Cardiac fibroblast (primary cell): Measurements from ENCODE around the gene LIN37.

ENCODE experiments used
- DNase-seq, 2 donors: peaks; one replicate each; pipeline versions ENCODE4 v3.0.0 to v3.0.0-alpha.2; 2010; ENCODE audit warnings: low read depth in 2 of 2
- H3K4me3 ChIP-seq, 2 donors: replicated peaks in 1 of 2; 1 replicate in 1 of 2; 2 replicates in 1 of 2; pipeline ENCODE4 v1.5.1; 2011; ENCODE audit warnings: low read depth in 2 of 2, low read length in 2 of 2, mild to moderate bottlenecking in 2 of 2, moderate library complexity in 1 of 2
- CTCF ChIP-seq: IDR thresholded peaks from one replicate; pipeline ENCODE4 v1.5.1; 2011; ENCODE audit warnings: low read depth, mild to moderate bottlenecking, low read length, inconsistent platforms

Gene LIN37

GRCh38 chr19:35788205-35788960 is 40.0 kb downstream of the LIN37 start:
- H3K4me3 ChIP-seq: no peak overlapping the region
- DNase-seq: no peak
- no peak for TF ChIP-seq CTCF

DNA sequence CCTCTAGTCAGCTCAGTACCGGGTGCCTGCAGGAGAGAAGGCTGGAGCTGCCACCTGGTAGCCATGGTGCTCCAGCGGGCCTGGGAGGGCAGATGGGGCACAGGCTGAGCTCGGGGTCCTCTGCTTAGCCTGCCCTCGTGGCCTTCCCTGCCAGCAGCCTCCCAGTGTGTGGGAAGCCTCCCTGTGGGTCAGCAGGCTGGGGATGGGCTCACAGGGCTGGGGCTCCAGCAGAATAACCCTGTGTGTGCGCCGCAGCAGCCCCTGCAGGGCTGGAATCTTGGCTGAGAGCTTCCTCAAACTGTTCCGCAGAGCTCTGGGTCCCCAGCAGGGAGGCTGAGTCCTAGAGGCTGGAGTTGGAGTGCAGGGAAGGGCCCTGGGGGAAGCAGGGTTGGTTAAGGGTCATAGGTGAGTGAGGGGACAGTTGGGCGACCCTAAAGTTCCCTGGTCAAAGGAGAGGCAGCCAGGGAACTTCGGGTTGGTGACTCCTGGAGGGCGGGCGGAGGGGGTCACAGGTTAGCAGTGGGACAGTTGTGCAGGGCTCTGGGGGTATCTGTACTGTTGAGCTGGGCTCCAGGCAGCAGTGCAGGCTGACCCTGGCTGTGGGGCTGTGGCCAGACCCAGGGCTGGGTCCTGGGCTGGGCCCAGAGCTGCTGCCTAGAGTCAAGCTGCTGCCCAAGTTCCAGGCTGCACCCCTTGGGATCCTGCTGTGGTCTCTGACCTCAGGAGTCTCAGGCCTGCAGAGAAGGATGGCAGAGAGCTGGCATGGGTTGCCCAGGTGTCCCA is 41.0 kb downstream of the LIN37 start:
- no peak for TF ChIP-seq CTCF
- H3K4me3 ChIP-seq: no peak overlapping the region
- no peak for DNase-seq

- no peak for TF ChIP-seq CTCF
- no peak for DNase-seq
- no peak overlapping the region for H3K4me3 ChIP-seq
These were observed 41.9 kb downstream of the LIN37 start for GRCh38 chr19:35789978-35790944.

DNA sequence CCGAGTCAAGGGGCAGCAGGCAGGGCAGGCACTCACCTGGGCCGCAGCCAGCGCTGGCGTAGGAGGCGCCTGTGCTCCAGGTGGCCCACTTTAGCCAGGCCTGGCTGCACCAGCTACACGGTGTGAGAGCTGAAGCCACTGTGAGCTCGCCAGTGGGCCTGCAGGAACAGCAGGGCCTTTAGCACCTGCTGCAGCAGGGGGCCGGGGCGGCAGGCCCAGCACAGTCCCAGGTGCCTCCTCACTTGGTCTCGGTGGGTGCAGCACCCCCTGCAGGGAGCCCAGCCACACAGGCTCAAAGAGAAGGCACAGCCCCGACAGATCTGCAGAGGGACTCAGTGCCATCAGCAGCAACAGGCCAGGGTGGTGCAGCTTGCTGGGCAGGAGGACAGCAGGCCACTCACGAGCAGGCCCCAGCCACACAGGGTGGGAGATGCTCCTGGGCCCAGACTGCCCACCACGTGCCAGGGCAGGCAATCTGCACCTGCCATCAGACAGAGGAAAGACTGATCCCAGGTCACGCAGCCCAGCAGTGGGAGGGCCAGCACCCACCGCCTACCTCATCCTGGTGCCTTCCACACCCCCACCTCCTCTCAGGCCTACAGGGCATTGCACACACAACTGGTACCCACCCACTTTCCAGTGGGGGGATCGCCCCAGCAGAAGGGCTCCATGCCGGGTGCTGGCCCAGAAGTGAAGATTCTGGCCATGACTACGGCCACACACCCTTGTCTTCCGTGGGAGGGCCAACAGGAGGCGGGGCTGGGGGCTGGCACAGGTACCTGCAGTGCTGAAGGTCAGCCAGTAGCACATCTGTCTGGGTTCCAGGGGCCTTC is 42.8 kb downstream of the LIN37 start:
- TF ChIP-seq CTCF: no peak
- DNase-seq: no peak
- no peak overlapping the region for H3K4me3 ChIP-seq

DNA sequence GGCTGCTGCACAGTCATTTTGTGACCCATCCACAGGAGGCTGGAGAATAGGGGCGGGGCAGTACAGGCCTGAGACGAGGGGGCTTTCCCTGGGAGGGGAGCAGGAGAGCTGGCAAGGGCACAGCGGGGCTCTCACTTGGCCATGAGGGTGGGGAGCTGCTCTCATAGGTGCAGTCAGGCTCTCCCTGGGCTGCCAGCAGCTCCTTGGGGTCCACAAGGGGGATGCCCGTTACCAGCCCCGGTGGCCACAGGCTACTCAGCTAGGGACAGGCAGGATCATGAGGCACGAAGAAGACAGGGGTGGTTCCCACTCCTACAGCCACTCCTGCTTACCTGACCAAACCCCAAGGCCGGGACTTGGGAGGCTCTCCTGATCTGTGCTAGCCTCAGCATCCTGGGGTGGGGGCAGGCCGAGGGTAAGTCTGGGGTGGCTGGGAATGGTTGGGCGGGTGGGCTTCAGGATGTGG is 43.5 kb downstream of the LIN37 start:
- no peak for TF ChIP-seq CTCF
- H3K4me3 ChIP-seq: no peak overlapping the region
- no peak for DNase-seq

- no peak for DNase-seq
- no peak for TF ChIP-seq CTCF
- H3K4me3 ChIP-seq: no peak overlapping the region
These were observed 43.9 kb downstream of the LIN37 start for GRCh38 chr19:35792312-35792711.
